GM18909 (cell line): ENCODE results near the gene SIRT1.
"Not testable (repeated sequence)": the region's sequence is repeated elsewhere in the genome, so short reads cannot be mapped to it uniquely, and the experiment has no call there.

ENCODE experiments used
- ATAC-seq: cut with Tn5 transposase; IDR thresholded peaks from one replicate; pipeline ENCODE4 v1.9.1; 2021; ENCODE audit warnings: mild to moderate bottlenecking; ENCODE audit not compliant: unreplicated experiment, poor library complexity

Gene SIRT1

DNA sequence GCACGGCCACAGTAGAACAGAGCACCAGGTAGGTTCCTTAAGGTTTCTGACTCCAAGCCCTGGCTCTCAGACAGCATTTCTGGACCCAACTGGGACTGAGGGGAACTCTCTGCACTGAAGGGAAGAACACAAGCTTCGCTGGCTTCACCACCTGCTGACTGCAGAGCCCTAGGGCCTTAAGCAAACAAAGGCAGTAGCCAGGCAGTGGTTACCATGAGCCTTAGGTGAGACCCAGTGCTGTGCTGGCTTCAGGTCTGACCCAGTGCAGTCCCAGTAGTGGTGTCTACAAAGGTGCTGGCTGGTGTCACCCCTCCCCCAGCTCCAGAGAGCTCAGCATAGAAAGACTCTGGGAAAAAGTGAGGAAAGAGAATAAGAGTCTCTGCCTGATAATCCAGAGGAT, 59.5 kb downstream of the SIRT1 start:
- no peak for ATAC-seq

DNA sequence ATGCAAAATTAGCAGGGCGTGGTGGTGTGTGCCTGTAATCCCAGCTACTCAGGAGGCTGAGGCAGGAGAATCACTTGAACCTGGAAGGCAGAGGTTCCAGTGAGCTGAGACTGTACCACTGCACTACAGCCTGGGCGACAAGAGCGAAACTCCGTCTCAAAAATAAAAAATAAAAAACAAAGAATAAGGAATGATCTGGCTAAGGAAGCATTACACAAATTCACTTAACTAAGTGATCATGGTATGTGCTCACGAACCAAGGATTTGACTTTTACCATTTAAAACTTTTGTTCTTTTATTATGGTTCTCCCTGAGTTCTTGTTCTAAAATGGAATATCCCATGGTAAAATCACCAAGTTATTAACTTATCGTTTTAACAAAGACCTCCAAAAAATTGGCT, 71.2 kb downstream of the SIRT1 start:
- no peak for ATAC-seq

DNA sequence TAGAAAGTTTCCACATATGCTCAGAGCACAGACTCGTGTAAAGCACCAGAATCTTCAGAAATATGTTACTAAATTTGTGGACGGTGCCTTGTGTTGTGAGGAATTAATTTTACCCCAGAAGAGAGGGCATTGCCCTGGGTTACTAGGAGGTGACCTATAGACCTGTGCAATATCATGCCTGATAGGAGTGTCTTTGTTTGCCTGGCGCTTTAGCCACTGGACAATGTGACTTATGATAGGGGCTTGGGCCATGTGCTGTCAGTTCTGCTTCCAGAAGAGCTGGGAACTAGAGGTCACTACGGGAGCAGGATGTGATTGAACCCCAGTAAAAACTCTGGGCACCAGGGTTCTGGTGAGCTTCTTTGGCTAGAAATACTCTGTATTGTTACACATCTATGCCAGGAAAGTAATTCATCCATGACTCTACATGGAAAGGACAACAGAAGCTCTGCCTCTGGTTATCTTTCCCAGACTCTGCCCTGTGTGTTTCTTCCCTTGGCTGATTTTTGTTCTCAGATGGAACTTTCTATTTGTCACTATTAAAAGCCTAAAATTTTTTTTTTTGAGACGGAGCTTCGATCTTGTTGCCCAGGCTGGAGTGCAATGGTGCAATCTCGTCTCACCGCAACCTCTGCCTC, 75.5 kb downstream of the SIRT1 start:
- ATAC-seq, result no peak

DNA sequence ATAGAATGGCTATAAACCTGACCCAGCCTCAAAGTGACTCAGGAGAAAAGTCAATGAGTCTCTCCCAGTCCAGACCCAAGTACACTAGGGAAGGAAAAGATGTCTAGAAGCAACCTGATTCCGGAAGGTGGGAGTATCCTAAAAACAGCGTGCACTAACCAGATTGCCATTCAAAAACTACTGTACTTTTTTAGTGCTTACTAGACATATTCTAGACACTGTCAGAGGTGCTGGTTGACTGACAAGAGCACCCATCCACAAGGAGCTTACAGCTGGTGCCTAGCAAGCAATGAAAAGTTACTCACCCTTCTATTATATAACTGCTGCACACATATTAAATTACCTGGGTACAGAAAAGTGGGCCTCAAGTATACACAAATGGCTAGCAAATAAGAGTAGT, 81.0 kb downstream of the SIRT1 start:
- no peak for ATAC-seq

DNA sequence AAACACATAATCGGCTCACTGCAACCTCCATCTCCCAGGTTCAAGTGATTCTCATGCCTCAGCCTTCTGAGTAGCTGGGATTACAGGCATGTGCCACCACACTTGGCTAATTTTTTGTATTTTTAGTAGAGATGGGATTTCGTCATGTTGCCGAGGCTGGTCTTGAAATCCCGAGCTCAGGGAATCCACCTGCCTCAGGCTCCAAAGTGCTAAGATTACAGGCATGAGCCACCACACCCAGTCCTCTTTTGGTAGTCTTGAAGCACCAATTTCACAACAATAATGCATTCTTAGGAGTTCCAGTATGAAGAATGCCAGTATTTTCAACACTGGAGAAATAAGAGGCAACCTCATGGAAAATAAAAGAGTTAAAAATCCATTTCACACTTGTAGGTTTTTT, 81.6 kb downstream of the SIRT1 start:
- not testable (repeated sequence) for ATAC-seq
